Embryonic facial prominence (tissue), 1 donor: ENCODE results near the gene CALU.

Source experiments
- DNase-seq: peaks from one replicate; pipeline ENCODE4 v3.0.0-alpha.2; 2016; ENCODE audit errors: extremely low spot score

CALU gene

DNA sequence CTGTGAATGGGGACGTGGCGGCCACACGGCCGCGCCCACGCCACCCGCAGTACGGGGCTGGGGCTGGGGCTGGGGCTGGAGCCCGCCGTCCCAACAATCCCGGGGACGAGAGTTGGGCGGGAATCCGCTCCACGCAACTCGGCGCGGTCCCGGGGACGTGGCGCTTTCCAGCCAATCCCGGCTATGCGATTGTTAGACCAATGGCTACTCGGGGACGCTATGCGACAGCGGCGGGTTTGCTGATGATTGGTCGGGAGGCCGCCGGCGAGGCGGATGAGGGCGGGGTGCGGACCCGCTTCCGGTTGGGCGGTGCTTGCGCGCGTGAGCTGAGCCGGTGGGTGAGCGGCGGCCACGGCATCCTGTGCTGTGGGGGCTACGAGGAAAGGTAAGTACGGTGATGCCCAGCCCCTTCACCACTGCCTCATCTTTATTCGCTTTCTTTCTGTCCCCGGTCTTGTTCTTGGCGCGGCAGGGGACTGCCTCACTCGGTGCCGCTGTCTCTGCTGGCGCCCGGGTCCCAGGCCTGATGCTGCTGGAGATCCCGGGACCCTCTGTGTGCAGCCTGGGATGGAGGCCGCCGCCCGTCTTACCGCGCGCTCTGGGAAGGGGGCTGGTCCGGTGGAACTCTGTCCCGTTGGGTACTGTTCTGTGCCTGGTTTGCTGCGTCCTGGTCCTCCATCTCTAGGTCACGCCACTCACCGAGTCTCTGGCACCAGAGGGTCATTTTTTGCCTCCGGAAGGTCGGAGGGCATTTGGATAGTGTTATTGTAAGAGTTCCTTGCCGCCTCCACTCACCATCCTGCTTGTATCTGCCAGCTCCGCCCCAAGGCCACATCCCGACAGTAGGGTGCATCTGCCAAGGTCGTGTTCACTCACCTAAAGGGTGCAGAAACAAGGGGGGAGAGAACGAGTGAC, at the start of gene CALU:
Gene CALU (plus strand): TSS at position 312 of the 915 bp plus-strand sequence. CDS start 9,225 bp downstream, outside the sequence.
- DNase-seq, result peak; percentile 92

DNA sequence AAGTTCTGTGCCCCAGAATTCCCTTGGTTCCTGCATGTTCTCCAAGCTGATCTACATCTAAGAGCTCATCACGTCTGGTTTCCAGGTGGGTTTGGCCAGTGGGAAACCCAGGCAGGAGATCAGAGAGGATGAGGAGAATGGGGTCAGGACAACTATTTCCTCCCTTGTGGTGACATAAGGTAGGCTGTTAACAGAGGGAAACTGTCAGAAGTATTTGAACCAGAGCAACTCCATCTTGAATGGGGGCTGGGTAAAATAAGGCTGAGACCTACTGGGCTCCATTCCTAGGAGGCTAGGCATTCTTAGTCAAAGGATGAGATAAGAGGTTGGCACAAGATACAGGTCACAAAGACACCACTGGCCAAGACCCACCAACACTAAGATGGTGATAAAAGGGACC, 47.9 kb upstream of the CALU start:
- no peak for DNase-seq

DNA sequence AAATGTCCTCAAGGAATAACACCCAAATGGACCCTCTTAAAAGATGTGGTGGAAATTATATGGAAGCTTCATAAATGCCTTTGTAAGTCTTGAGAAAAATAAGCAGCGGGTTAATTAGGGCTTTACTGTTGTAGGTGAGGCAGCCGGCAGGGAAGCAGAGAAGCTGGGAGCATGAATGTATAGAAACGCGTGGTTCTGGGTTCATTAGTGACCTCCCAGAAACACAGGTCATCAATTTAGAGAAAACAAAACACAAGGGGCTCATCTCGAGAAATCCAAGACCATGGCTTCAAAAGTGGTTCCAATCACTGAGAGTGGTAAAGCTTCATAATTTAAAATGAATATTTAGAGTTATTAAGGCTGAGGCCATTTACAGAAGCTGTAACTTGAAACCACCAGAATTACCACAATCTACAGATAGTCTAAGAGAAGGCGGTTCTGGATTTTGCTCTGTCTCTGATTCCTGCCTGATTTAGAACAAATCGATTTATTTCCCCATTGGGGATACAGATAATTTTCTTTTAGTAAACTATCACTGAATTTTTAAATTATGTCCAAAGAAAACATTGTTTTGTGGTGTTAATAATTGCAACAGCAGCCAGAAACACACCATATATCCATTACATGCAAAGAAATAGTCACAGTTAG, 46.4 kb upstream of the CALU start:
- no peak for DNase-seq

DNA sequence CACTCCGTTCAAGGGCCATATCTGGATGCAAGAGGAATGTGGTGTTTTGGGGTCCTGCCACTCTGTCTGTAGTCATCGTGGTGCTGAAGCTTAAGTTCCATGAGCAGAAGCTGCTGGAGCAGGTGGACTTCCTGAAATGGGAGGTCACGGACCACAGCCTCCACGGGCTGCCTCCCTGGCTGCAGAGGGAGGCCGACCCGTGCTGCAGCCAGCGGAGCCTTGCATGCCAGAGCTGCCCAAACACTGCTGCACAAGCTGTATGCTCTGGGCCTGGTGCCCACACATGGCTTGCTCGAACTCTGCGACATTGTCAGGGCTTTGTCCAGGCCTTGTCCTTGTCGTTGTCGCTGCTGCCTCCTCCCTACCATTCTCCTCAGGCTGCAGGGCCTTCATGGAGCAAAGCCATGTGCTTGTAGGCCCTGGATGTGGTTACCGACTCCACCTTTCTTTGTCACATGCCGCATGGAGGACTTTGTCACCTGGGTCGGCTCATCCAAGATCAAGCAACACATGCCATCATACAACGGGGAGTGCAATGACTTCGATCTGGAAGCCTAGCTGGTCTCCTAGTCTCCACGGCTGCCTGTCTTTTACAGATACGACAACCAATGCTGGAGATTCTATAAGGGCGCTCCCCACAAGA, 45.7 kb upstream of the CALU start:
- no peak for DNase-seq

DNA sequence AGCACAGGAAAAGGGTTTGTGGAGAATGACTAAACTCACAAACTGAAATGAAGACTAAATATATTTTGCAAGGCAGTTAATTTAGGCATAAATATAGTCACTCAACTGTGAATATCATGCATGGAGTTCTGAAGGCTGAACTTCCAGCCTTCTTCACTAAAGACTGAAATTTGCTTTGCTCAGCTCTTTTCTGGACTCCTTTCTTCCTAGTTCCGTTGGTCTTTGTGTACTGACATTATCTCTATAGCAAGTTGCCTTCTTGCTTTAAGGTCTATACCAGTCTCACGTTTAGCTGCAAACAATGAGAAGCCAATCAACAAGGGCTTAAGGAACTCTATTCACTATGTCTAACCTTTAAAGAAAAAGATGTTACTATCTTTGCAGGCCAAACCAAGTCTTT, 44.4 kb upstream of the CALU start:
- no peak for DNase-seq

DNA sequence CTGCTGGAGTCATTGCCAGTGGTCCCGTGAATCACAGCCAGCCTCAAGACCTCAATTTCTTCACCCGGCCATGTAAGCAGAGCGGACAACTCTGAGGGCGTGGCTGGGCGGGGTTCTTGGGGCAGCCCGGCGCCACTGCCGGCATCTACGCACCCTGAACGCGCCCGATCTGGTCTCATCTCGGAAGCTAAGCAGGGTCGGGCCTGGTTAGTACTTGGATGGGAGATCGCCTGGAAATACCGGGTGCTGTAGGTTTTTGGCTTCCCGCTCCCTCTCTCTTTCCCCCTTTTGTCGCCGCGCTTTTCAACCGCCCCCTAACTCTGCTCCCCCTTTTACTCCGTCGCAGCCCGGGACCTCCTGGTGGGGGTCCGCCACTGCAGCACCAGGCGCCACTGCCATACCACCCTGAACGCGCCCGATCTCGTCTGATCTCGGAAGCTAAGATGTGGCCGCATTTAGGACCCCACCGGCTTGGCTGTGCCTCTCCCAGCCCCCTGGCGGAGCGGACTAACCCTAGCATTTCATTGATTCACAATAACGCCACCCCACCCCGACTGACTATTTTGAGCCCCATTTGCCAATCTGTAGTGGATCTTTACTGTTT, 41.8 kb upstream of the CALU start:
- no peak for DNase-seq

DNA sequence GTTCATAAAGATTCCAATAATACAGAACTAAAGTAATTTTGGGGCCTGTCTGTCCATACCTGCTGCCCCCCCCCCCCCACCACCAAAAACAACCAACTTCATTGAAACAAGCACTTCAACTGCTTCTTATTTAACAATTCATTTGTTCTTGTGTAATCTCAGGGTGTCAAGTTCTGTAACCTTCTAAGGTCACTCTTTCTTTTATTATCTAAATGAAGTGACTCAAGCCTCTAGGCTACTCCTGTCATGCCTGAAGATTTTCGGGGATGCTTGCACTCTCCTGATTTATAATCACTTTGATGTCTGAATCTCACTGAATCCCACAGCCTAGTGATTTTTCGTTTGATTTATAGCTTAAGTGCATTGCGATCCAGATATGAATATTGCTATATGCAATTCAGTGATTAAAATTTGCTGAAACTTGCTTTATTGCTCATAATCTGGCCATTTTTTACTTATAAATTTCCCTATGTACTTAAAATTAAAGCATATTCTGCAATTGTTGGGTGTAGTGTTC, 39.9 kb upstream of the CALU start:
- DNase-seq, result no peak

DNA sequence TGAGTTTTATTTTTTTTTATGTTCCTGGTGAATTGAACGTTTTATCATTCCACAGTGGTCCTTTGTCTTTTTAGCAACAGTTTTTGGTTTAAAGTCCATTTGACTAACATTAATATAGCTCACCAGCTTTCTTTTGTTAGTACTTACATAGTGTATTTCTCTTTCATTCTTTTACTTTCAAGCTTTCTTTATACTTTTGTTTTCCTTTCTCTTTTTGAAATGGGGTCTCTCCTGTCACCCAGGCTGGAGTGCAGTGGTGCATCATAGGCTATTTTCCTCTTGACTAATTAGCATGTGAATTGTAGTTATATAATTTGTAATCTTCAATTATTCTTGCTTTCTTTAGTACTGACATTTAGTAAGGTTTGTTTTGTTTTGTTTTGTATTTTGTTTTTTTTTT, 39.3 kb upstream of the CALU start:
- no peak for DNase-seq

DNA sequence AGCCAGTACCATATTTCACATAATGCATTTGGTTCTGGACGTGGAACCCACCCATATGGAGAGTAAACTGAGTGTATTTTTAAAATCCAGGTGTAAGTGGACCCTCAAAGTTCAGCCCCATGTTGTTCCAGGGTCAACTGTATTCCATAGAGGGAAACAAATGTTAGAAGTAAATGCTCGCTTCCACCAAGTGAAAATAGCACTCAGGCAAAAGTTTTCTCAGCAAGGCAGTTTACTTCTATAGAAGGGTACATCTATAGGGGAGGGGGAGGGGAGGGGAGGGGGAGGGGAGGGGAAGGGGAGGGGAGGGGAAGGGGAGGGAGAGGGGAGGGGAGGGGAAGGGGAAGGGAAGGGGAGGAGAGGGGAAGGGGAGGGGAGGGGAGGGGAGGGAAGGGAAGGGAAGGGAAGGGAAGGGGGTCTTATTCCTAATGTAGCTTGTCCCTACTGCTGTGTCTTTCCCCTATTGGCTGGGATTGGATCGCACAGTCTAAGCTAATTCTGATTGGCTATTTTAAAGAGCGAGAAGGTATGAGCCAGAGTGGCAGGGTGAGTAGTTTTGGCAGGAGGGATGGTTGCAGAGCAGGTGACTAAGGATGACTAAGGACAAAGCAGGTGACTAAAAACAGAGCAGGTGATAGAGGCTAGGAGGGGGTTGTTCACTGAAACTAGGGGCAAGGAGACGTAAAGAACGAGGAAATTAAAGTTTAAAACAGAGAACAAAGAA, 37.9 kb upstream of the CALU start:
- DNase-seq, result no peak

DNA sequence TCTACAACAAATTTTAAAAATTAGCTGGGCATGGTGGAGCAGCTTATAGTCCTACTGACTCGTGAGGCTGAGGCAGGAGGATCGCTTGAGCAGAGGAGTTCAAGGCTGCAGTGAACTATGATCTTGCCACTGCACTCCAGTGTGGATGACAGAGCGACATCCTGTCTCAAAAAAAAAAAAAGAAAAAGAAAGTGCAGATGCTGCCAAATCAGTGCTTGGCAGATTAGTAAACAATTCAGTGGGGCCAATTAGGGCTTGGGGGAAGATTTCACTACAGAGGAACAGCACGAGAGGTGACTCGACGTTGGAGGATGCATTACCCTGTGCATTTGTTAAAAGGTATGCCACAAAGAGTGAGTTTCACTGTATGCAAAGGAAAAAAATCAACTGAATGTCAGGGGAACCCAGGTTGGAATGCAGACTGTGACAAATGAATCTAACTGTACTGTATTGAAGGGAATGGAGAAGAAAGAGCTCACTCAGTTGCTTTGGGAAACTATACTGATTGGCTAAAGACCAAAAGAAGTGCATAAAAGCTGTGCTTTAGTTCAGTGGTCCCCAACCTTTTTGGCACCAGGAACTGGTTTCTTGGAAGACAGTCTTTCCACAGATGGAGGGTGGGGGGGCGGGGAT, 35.4 kb upstream of the CALU start:
- no peak for DNase-seq

DNA sequence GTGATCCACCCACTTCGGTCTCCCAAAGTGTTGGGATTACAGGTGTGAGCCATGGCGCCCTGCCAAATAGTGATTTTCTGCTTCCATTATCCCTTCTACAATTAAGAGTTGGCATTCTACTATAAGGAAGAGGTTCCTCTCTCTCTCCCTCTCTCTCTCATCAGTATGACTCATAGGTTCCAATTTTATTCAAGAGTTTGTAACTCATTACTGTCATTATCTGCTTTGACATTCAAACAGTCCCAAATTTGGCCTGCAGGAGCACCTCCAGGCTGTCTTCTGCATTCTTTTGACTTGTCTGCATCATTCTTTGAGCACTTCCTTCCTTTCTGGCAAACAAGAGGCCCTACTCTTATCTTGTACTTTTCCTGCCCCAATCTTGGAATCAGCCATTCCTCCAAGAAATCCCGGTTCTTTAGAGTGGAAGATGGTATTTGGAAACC, 33.2 kb upstream of the CALU start:
- DNase-seq, result no peak

DNA sequence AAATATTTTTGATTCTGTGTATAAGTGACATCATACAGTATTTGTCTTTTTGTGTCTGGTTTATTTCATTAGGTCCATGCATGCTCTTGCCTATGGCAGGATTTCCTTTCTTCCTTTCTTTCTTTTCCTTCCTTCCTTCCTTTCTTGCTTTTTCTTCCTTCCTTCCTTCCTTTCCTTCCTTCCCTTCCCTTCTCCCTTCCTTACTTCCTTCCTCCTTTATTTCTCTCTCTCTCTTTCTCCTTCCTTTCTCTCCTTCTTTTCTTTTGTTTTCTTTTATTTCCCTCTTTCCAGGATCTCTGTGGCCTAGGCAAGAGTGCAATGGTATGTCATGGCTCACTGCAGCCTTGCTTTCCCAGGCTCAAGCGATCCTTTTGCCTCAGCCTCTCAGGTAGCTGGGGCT, 31.4 kb upstream of the CALU start:
- DNase-seq, result no peak

DNA sequence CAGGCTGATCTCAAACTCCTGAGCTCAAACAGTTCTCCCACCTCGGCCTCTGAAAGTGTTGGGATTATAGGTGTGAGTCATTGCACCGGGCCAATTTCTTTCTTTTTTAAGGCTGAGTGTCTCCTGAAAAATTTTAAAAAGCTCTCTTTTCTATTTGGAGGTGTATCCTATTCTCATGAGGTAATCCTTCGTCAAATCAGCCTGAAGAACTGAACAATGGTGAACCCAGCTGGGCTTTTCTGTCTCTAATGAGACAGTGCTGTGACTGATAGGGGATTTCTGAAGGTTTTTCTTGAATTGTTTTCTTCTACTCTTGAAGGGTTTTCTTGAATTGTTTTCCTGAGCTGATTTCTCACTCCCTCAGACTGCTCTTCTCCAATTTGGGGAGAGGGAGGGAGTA, 30.9 kb upstream of the CALU start:
- DNase-seq, result no peak

DNA sequence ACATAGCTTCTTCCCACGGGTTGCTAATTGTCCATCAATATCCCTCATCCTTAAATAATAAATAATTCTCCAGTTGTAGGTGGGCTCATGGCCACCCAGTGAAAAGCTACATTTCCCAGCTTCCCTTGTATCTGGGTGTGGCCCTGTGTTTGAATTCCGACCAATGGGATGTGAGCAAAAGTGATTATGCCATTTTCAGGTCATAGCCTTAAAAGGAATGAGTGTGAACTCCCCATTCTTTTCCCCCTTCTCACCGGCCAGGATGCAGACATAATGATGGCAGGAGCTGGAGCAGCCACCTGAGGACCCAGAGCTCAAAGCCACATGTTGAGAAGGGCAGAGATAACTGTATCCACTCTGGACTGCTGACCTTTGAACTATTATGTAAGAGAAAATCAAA, 30.3 kb upstream of the CALU start:
- DNase-seq, result no peak

DNA sequence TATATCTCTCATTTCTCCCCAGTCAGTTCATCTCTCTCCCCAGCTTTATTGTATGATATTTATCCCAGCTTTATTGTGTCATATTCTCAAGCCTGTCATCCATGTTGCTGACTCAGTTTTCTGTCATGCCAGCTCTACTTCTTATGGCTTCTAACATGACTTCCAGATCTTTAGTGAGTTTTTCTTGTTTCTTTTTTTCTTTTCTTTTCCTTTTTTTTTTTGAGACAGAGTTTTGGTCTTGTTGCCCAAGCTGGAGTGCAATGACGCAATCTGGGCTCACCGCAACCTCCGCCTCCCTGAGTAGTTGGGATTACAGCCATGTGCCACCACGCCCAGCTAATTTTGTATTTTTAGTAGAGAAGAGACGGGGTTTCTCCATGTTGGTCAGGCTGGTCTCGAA, 28.7 kb upstream of the CALU start:
- no peak for DNase-seq

DNA sequence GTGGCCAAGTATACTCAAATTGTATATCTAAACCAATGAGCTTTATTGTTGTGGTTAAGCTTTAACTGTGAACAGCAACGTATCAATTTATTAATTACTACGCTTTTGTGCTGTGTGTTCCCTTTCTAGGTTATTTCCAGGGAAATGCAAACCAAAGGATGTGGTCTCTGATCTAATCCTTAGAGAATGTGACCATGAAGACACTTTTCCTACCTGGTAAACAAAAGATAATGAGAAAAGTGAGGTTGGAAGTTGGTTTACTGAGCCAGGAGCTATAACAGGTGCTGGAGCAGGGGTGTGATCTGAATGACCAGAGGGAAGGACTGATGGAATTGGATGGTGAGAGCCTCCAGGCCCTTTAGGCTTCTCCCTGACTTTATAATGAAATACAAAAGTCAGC, 25.4 kb upstream of the CALU start:
- DNase-seq, result no peak

DNA sequence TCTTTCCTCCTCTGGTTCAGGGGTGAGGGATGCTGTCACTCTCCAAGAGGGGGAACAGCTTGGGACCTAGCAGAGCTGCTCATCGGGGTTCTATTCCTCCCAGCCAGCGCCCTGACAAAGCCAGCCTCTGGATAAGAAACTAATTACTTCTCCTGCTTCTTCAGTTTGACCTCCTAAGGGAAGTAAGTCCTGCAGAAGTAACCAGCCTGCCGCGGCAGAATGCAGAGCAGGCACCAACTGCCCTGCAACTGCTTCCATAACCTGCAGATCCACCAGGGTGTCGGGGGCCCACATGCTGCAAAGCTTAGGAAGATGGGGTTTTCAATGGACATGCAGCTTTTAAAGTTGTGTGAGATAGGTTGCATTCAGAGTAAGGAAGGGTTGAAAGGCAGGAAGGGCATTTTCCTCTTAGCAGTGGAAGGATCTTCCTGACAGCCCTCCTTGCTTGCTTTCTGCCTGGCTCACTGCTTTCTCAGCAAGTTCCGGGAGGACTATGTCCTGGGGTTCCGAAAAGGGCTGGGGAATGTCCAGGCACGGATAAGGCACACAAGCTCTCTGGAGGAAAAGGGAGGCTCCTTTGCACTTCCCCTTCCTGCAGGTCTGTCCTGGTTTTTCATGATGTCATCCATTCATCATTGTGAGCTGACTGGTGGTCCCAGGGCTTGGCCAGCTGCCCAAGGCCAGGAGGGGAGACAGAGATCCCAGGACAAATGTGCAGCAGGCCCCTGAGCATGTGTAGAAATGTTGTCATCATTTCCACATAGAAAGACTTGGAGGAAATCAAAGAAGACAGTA, 24.3 kb upstream of the CALU start:
- DNase-seq, result no peak

DNA sequence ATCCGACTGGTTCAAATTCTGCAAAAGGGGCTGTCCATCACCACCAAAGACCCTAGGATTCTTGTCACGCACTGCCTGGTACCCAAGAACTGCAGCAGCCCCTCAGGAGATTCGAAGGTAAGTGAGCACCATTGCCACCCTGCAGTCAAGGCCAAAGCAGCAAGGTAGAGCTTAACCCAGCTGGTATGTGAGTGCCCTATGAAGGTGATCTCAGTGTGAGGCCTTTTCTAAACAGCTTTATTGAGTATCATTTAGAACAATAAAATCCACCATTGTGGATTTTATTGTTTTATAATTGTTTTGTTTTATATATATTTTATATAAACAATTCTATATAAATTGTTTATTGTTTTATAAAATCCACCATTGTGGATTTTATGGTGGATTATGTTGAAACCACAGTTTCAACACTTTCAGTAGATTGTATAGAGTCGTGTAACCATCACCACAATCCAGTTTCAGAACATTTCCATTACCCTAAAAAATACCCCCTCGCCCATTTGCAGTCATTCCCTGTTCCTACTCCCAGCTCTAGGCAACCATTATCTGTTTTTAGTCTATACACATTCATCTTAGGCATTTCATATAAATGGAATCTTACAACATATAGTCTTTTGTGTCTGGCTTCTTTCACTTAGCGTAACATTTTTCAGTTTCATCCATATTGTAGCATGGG, 20.1 kb upstream of the CALU start:
- DNase-seq, result no peak

DNA sequence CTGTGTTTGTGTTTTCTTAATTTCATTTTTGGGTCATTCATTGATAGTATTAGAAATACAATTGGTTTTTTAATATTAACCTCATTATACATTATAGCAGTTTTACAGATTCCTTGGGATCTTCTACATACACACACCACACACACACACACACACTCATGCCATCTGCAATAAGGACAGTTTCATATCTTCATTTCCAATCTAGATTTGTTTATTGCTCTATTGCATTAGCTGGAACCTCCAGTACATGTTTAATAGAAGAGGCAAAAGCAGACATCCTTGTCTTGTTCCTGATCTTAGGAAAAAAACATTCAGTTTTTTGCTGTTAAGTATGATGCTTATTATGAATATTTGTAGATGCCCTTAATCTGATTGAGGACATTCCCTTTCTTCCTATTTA, 17.8 kb upstream of the CALU start:
- DNase-seq, result no peak

DNA sequence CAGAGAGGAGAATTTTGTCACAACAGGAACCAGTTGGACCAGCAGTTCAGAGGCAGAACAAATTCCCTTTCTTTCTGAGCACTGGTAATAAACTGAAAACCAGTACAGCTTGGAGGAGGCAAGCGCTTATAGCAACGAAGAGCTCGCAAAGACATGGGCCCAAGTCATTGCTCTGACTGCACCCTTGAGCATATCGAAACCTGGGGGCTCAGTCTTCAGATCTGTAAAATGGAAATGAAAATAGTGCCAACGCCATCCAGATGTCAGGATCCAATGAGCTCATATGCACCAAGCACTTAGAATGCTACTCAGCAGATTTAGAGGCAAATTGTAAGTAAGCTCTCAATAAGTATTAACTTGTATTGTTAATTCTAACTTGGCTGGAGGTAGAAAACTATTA, 14.4 kb upstream of the CALU start:
- no peak for DNase-seq
